Endothelial cell of umbilical vein (primary cell): ENCODE measurements around the gene PRIMA1. TPM values are rescaled to one million over a fixed set of nuclear protein-coding genes. Genes with fewer than 3 reads are reported as not detected.

ENCODE experiments used
- BruUV-seq: library from RNA; stranded (reverse); fragments of 400-500 nt; replicated peaks from 2 replicates; lab custom pipeline; 2021; lab: Mats Ljungman, UMichigan
- CTCF ChIA-PET: fragments of 300-600, 350-600 bp; sonication (Branson Sonifier 250); formaldehyde crosslinking; loops from one replicate; lab custom pipeline; 2021; ENCODE audit warnings: antibody characterized with exemption, inconsistent platforms; lab: Charles Lee
- POLR2A ChIA-PET: fragments of 300-600, 350-600 bp; sonication (Branson Sonifier 250); formaldehyde crosslinking; loops from one replicate; lab custom pipeline; 2021; ENCODE audit warnings: antibody characterized with exemption, inconsistent platforms; lab: Charles Lee
- DNase-seq: peaks from one replicate; pipeline ENCODE4 v3.0.0-alpha.2; 2011; ENCODE audit warnings: low read depth, low spot score
- FAIRE-seq: peaks from 2 replicates; lab custom pipeline; 2011; peaks lifted over from hg19 to GRCh38; lab: Jason Lieb, UNC
- H2AFZ ChIP-seq: 2 replicates; pipeline ENCODE4 v1.6.0; 2012; ENCODE audit warnings: low read depth, low read length, control low read depth, inconsistent platforms
- H3K27ac ChIP-seq: 2 replicates; pipeline ENCODE4 v1.5.1; 2011; ENCODE audit warnings: low read depth, mild to moderate bottlenecking, control low read depth, low read length, moderate library complexity; ENCODE audit not compliant: insufficient read depth
- H3K27me3 ChIP-seq, 2 experiments: 2 replicates each; pipeline versions ENCODE4 v1.6.0 to v1.6.1; 2011; ENCODE audit warnings: low read length in 2 of 2, mixed read lengths in 1 of 2; ENCODE audit not compliant: control insufficient read depth in 2 of 2, insufficient read depth in 2 of 2
- H3K36me3 ChIP-seq, 2 experiments: 2 replicates in 1 of 2; 3 replicates in 1 of 2; pipeline ENCODE4 v1.5.1; 2011; ENCODE audit warnings: low read length in 2 of 2, mild to moderate bottlenecking in 1 of 2, moderate library complexity in 1 of 2; ENCODE audit not compliant: control insufficient read depth in 2 of 2, insufficient read depth in 2 of 2; ENCODE audit errors: extremely low read depth in 1 of 2
- H3K4me1 ChIP-seq: 3 replicates; pipeline ENCODE4 v1.5.1; 2011; ENCODE audit warnings: mild to moderate bottlenecking, low read length; ENCODE audit not compliant: control insufficient read depth, insufficient read depth; ENCODE audit errors: extremely low read depth
- H3K4me2 ChIP-seq: 2 replicates; pipeline ENCODE4 v1.6.1; 2011; ENCODE audit warnings: low read length, control low read depth, mixed read lengths; ENCODE audit not compliant: insufficient read depth
- H3K4me3 ChIP-seq, 3 experiments: fragments of 200-600 bp in 1 of 3; sonication (generic), shearing (Covaris generic) in 1 of 3; replicated peaks in 1 of 3; 2 replicates each; pipeline ENCODE4 v1.5.1; 2011 to 2016; ENCODE audit warnings: control low read depth in 3 of 3, low read length in 3 of 3, mild to moderate bottlenecking in 2 of 3, inconsistent platforms in 1 of 3, low read depth in 1 of 3, moderate library complexity in 1 of 3; ENCODE audit not compliant: insufficient read depth in 1 of 3
- H3K79me2 ChIP-seq: 2 replicates; pipeline ENCODE4 v1.6.0; 2012; ENCODE audit warnings: low read length, inconsistent platforms; ENCODE audit not compliant: control insufficient read depth, insufficient read depth
- H3K9ac ChIP-seq: replicated peaks from 2 replicates; pipeline ENCODE3; 2011; ENCODE audit warnings: low read length, control low read depth; ENCODE audit not compliant: insufficient read depth; ENCODE audit errors: extremely low read depth
- H3K9me1 ChIP-seq: replicated peaks from 3 replicates; pipeline ENCODE4 v1.6.0; 2011; ENCODE audit warnings: mild to moderate bottlenecking, low read length; ENCODE audit not compliant: control insufficient read depth, insufficient read depth; ENCODE audit errors: extremely low read depth
- H3K9me3 ChIP-seq: replicated peaks from 2 replicates; pipeline ENCODE4 v1.5.1; 2012; ENCODE audit warnings: low read length, inconsistent platforms; ENCODE audit not compliant: control insufficient read depth, insufficient read depth
- H4K20me1 ChIP-seq: replicated peaks from 2 replicates; pipeline ENCODE3; 2011; ENCODE audit warnings: mild to moderate bottlenecking, low read length; ENCODE audit not compliant: control insufficient read depth, insufficient read depth; ENCODE audit errors: extremely low read depth
- EZH2 ChIP-seq: IDR thresholded peaks from 2 replicates; pipeline ENCODE4 v1.6.1; 2012; ENCODE audit warnings: borderline replicate concordance, low read depth, mild to moderate bottlenecking, moderate library complexity, low read length, inconsistent platforms; ENCODE audit not compliant: severe bottlenecking
- FOS ChIP-seq: IDR thresholded peaks from 2 replicates; pipeline ENCODE4 v1.6.1; 2011; ENCODE audit warnings: mild to moderate bottlenecking, low read length, moderate library complexity, borderline replicate concordance; ENCODE audit not compliant: insufficient read depth
- GATA2 ChIP-seq: IDR thresholded peaks from 2 replicates; pipeline ENCODE4 v1.7.0; 2011; ENCODE audit warnings: low read depth, mild to moderate bottlenecking, moderate library complexity, mixed read lengths, low read length; ENCODE audit not compliant: insufficient read length, insufficient read depth
- JUN ChIP-seq: IDR thresholded peaks from 2 replicates; pipeline ENCODE4 v1.6.1; 2011; ENCODE audit warnings: borderline replicate concordance, low read depth; ENCODE audit not compliant: insufficient read length, insufficient read depth
- MYC ChIP-seq: IDR thresholded peaks from one replicate; pipeline ENCODE4 v1.6.1; 2011; ENCODE audit warnings: mild to moderate bottlenecking, low read depth, low read length
- POLR2A ChIP-seq: IDR thresholded peaks from 2 replicates; pipeline ENCODE4 v1.6.1; 2012; ENCODE audit warnings: low read depth, mild to moderate bottlenecking, control low read depth, low read length
- POLR2AphosphoS5 ChIP-seq: IDR thresholded peaks from 2 replicates; pipeline ENCODE4 v1.6.1; 2012; ENCODE audit warnings: low read depth, mild to moderate bottlenecking, control low read depth, low read length, moderate library complexity; ENCODE audit not compliant: insufficient read depth
- dilution Hi-C: fragments of 300-500 bp; cut with MboI; formaldehyde crosslinking; loops from one replicate; pipeline ENCODE4 v1.15.0; 2019; ENCODE audit warnings: low sequenced_read_pairs; ENCODE audit not compliant: extremely low pct_ligation_motif_present
- intact Hi-C: fragments of 100-400 bp; cut with micrococcal nuclease; formaldehyde crosslinking; loops from one replicate; pipeline ENCODE4 v1.10.0; 2022
- polyA plus RNA-seq, 4 experiments: library from polyadenylated mRNA; depleted of rRNA in 3 of 4; stranded (reverse) in 3 of 4; unstranded in 1 of 4; fragments of >200 nt; gene quantifications; 2 replicates each; pipeline versions ENCODE4 v1.2.1 to v1.2.3, GENCODE V29; 2011 to 2012; ENCODE audit warnings: missing spikeins in 1 of 4
- total RNA-seq: library from RNA; stranded (reverse); gene quantifications from 2 replicates; pipeline ENCODE4 v1.2.3, GENCODE V29; 2021
- TF ChIP-seq, protein P1 (sequence below): IDR thresholded peaks from 2 replicates; pipeline ENCODE4 v1.6.1; 2011; ENCODE audit not compliant: insufficient read depth, insufficient read length
- TF ChIP-seq, protein P2 (sequence below), 2 donors: IDR thresholded peaks; 1 replicate in 1 of 2; 2 replicates in 1 of 2; pipeline ENCODE4 v1.5.1; 2011; ENCODE audit warnings: low read length in 2 of 2, mild to moderate bottlenecking in 2 of 2, moderate library complexity in 2 of 2, control low read depth in 1 of 2, inconsistent platforms in 1 of 2, low read depth in 1 of 2; ENCODE audit not compliant: insufficient read depth in 1 of 2; ENCODE audit errors: extremely low read depth in 1 of 2

PRIMA1 gene
- total and polyA plus RNA-seq, 2 donors (not counting 3 experiments of a cell fraction or from before 2014, with no cell fraction given), result not detected

- POLR2A ChIA-PET, result no interaction called here
- TF ChIP-seq POLR2AphosphoS5, result no peak
- TF ChIP-seq POLR2A, result no peak
- TF ChIP-seq, protein P1, sequence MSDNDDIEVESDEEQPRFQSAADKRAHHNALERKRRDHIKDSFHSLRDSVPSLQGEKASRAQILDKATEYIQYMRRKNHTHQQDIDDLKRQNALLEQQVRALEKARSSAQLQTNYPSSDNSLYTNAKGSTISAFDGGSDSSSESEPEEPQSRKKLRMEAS, result no peak
- TF ChIP-seq GATA2, result no peak
- no peak for TF ChIP-seq MYC
- TF ChIP-seq FOS, result no peak
- TF ChIP-seq, protein P2, sequence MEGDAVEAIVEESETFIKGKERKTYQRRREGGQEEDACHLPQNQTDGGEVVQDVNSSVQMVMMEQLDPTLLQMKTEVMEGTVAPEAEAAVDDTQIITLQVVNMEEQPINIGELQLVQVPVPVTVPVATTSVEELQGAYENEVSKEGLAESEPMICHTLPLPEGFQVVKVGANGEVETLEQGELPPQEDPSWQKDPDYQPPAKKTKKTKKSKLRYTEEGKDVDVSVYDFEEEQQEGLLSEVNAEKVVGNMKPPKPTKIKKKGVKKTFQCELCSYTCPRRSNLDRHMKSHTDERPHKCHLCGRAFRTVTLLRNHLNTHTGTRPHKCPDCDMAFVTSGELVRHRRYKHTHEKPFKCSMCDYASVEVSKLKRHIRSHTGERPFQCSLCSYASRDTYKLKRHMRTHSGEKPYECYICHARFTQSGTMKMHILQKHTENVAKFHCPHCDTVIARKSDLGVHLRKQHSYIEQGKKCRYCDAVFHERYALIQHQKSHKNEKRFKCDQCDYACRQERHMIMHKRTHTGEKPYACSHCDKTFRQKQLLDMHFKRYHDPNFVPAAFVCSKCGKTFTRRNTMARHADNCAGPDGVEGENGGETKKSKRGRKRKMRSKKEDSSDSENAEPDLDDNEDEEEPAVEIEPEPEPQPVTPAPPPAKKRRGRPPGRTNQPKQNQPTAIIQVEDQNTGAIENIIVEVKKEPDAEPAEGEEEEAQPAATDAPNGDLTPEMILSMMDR (IDR thresholded peaks at IDR 0.05; ENCODE audit: extremely low read depth in 1 of 2, insufficient read depth in 1 of 2, low read depth in 1 of 2, low read length in 2 of 2), result no peak
- no peak for TF ChIP-seq EZH2
- TF ChIP-seq JUN, result no peak
- Histone ChIP-seq H3K79me2 (no peaks in the 10 kb centered on the region), H3K4me2 (no peak overlapping the region), H3K9ac (no peak overlapping the region), H3K4me3 (no peak overlapping the region), H3K4me1 (no peaks in the 10 kb centered on the region), H3K9me1 (no peaks in the 10 kb centered on the region), H3K36me3 (no peaks in the 10 kb centered on the region), H4K20me1 (no peaks in the 10 kb centered on the region), H2AFZ (no peak overlapping the region), H3K9me3 (no peaks in the 10 kb centered on the region), H3K27me3 (no peaks in the 10 kb centered on the region), H3K27ac (no peak overlapping the region)
- dilution Hi-C loops, result no loop called here
- intact Hi-C loops, result no loop called here
- FAIRE-seq (no peak), DNase-seq (no peak)
- CTCF ChIA-PET, result no interaction called here
- BruUV-seq, result no TSS peak
These were observed 32.8 kb upstream of the PRIMA1 start for GRCh38 chr14:93821051-93821450.
